ENCODE results near the gene SURF6.

Gene SURF6

DNA sequence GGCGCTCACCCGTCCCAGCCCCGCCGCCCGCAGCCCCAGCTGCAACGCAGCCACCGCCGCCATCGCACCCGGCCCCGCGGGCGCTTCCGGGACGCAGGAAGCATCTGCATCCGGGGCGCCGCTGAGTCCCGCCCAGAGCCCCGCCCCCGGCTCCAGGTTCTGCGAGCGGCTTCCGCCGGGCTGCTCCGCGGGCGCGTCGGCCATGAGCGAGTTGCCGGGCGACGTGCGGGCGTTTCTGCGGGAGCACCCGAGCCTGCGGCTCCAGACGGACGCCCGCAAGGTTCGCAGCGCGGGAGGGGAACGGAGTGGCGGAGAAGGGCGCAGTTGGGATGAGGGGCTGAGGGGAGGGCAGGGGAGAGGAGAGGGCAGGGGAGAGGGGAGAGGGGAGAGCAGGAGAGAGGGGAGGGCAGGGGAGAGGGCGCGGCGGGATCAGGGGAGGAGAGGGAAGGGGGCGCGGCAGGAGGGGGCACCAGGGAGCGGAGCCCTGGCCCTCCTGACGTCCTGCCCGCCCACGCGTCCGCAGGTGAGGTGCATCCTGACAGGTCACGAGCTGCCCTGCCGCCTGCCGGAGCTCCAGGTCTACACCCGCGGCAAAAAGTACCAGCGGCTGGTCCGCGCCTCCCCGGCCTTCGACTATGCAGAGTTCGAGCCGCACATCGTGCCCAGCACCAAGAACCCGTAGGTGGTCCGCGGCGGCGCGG is 20.6 kb upstream of the SURF6 start, which contains the start of the genes SURF1 and SURF2 (continued):
- TF ChIP-seq, protein P1, sequence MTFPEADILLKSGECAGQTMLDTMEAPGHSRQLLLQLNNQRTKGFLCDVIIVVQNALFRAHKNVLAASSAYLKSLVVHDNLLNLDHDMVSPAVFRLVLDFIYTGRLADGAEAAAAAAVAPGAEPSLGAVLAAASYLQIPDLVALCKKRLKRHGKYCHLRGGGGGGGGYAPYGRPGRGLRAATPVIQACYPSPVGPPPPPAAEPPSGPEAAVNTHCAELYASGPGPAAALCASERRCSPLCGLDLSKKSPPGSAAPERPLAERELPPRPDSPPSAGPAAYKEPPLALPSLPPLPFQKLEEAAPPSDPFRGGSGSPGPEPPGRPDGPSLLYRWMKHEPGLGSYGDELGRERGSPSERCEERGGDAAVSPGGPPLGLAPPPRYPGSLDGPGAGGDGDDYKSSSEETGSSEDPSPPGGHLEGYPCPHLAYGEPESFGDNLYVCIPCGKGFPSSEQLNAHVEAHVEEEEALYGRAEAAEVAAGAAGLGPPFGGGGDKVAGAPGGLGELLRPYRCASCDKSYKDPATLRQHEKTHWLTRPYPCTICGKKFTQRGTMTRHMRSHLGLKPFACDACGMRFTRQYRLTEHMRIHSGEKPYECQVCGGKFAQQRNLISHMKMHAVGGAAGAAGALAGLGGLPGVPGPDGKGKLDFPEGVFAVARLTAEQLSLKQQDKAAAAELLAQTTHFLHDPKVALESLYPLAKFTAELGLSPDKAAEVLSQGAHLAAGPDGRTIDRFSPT (tag by site-specific recombination; IDR thresholded peaks at IDR 0.05) = peak; percentile 23; the same call in 1 of the 2 replicates
- TF ChIP-seq ZNF426 (tag by site-specific recombination; IDR thresholded peaks at IDR 0.05) (no peak), ZNF585B (tag by site-specific recombination; IDR thresholded peaks at IDR 0.05) (no peak), ZNF157 (tag by site-specific recombination; IDR thresholded peaks at IDR 0.05) (no peak), ZNF777 (tag by site-specific recombination; IDR thresholded peaks at IDR 0.05; ENCODE audit: borderline replicate concordance) (no peak), ZNF544 (tag by site-specific recombination; IDR thresholded peaks at IDR 0.05) (no peak), ZSCAN23 (tag by site-specific recombination; IDR thresholded peaks at IDR 0.05) (peak; percentile 77), ZNF132 (tag by site-specific recombination; IDR thresholded peaks at IDR 0.05; ENCODE audit: borderline replicate concordance) (no peak), ZNF311 (tag by site-specific recombination; IDR thresholded peaks at IDR 0.05; ENCODE audit: borderline replicate concordance) (no peak), ZNF155 (tag by site-specific recombination; IDR thresholded peaks at IDR 0.05) (no peak), ZNF629 (tag by site-specific recombination; IDR thresholded peaks at IDR 0.05) (no peak; the same call in 1 of the 2 replicates), GLI2 (tag by site-specific recombination; IDR thresholded peaks at IDR 0.05; ENCODE audit: borderline replicate concordance, low read depth) (no peak), ZNF239 (tag by site-specific recombination; IDR thresholded peaks at IDR 0.05) (peak; percentile 33; the same call in 1 of the 2 replicates), ZIC2 (tag by site-specific recombination; IDR thresholded peaks at IDR 0.05) (peak; percentile 78), HOXD13 (CRISPR knock-in tag; IDR thresholded peaks at IDR 0.05; ENCODE audit: borderline replicate concordance) (no peak), ZBTB7A (tag by site-specific recombination; IDR thresholded peaks at IDR 0.05; ENCODE audit: low read depth) (0 out of 2 replicates have a peak, but pooled peaks have one; percentile 59), ZNF112 (tag by site-specific recombination; IDR thresholded peaks at IDR 0.05) (no peak), ZNF302 (tag by site-specific recombination; IDR thresholded peaks at IDR 0.05; ENCODE audit: low read depth) (no peak), KLF10 (tag by site-specific recombination; IDR thresholded peaks at IDR 0.05) (peak; percentile 72), ZFP3 (tag by site-specific recombination; IDR thresholded peaks at IDR 0.05; ENCODE audit: low read depth) (no peak), ZNF548 (tag by site-specific recombination; IDR thresholded peaks at IDR 0.05) (no peak), ZNF776 (tag by site-specific recombination; IDR thresholded peaks at IDR 0.05; ENCODE audit: borderline replicate concordance) (no peak), ZNF223 (tag by site-specific recombination; IDR thresholded peaks at IDR 0.05) (no peak), SP2 (tag by site-specific recombination; IDR thresholded peaks at IDR 0.05) (peak; percentile 59), ZNF274 (IDR thresholded peaks at IDR 0.05; ENCODE audit: low read length) (no peak), ZNF274 (tag by site-specific recombination; IDR thresholded peaks at IDR 0.05; ENCODE audit: borderline replicate concordance) (no peak), KLF7 (tag by site-specific recombination; IDR thresholded peaks at IDR 0.05; ENCODE audit: borderline replicate concordance) (0 out of 2 replicates have a peak, but pooled peaks have one; percentile 58), WT1 (tag by site-specific recombination; IDR thresholded peaks at IDR 0.05) (peak; percentile 68), KLF8 (tag by site-specific recombination; IDR thresholded peaks at IDR 0.05) (peak; percentile 85; the same call in 1 of the 2 replicates), ZNF37A (tag by site-specific recombination; IDR thresholded peaks at IDR 0.05) (no peak), ZFP69B (tag by site-specific recombination; IDR thresholded peaks at IDR 0.05) (peak; percentile 53; the same call in 1 of the 2 replicates), ZNF654 (tag by site-specific recombination; IDR thresholded peaks at IDR 0.05; ENCODE audit: low read depth) (no peak), ZNF23 (tag by site-specific recombination; IDR thresholded peaks at IDR 0.05; ENCODE audit: borderline replicate concordance) (no peak)
- TF ChIP-seq, protein P2, sequence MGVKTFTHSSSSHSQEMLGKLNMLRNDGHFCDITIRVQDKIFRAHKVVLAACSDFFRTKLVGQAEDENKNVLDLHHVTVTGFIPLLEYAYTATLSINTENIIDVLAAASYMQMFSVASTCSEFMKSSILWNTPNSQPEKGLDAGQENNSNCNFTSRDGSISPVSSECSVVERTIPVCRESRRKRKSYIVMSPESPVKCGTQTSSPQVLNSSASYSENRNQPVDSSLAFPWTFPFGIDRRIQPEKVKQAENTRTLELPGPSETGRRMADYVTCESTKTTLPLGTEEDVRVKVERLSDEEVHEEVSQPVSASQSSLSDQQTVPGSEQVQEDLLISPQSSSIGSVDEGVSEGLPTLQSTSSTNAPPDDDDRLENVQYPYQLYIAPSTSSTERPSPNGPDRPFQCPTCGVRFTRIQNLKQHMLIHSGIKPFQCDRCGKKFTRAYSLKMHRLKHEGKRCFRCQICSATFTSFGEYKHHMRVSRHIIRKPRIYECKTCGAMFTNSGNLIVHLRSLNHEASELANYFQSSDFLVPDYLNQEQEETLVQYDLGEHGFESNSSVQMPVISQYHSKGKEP (tag by site-specific recombination; IDR thresholded peaks at IDR 0.05) = no peak
- TF ChIP-seq, protein P3, sequence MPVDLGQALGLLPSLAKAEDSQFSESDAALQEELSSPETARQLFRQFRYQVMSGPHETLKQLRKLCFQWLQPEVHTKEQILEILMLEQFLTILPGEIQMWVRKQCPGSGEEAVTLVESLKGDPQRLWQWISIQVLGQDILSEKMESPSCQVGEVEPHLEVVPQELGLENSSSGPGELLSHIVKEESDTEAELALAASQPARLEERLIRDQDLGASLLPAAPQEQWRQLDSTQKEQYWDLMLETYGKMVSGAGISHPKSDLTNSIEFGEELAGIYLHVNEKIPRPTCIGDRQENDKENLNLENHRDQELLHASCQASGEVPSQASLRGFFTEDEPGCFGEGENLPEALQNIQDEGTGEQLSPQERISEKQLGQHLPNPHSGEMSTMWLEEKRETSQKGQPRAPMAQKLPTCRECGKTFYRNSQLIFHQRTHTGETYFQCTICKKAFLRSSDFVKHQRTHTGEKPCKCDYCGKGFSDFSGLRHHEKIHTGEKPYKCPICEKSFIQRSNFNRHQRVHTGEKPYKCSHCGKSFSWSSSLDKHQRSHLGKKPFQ (tag by site-specific recombination; IDR thresholded peaks at IDR 0.05) = no peak
- TF ChIP-seq, protein P4, sequence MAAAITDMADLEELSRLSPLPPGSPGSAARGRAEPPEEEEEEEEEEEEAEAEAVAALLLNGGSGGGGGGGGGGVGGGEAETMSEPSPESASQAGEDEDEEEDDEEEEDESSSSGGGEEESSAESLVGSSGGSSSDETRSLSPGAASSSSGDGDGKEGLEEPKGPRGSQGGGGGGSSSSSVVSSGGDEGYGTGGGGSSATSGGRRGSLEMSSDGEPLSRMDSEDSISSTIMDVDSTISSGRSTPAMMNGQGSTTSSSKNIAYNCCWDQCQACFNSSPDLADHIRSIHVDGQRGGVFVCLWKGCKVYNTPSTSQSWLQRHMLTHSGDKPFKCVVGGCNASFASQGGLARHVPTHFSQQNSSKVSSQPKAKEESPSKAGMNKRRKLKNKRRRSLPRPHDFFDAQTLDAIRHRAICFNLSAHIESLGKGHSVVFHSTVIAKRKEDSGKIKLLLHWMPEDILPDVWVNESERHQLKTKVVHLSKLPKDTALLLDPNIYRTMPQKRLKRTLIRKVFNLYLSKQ (tag by site-specific recombination; IDR thresholded peaks at IDR 0.05; ENCODE audit: borderline replicate concordance) = no peak
